Trophoblast cell (in vitro differentiated cells and primary cell): ENCODE results near the gene UVRAG.

Experiments
- DNase-seq, 2 donors: peaks; one replicate each; pipeline ENCODE4 v3.0.0-alpha.2; 2016
- H2AFZ ChIP-seq: 2 replicates; pipeline ENCODE4 v1.6.1; 2013; ENCODE audit warnings: low read length, moderate library complexity, mild to moderate bottlenecking; ENCODE audit not compliant: insufficient read depth, poor library complexity
- H2AK5ac ChIP-seq: 2 replicates; pipeline ENCODE4 v1.6.1; 2013; ENCODE audit warnings: mild to moderate bottlenecking, low read length
- H2BK120ac ChIP-seq: 2 replicates; pipeline ENCODE4 v1.6.1; 2013; ENCODE audit warnings: low read length, mild to moderate bottlenecking, moderate library complexity; ENCODE audit not compliant: insufficient read depth, poor library complexity
- H2BK12ac ChIP-seq: 2 replicates; pipeline ENCODE4 v1.6.1; 2013; ENCODE audit warnings: mild to moderate bottlenecking, low read length, moderate library complexity
- H2BK5ac ChIP-seq: 2 replicates; pipeline ENCODE4 v1.6.1; 2013; ENCODE audit warnings: low read length, low read depth, moderate library complexity, mild to moderate bottlenecking; ENCODE audit not compliant: poor library complexity
- H3K14ac ChIP-seq: 2 replicates; pipeline ENCODE4 v1.6.1; 2013; ENCODE audit warnings: mild to moderate bottlenecking, low read length
- H3K18ac ChIP-seq: 2 replicates; pipeline ENCODE4 v1.6.1; 2013; ENCODE audit warnings: mild to moderate bottlenecking, low read length
- H3K23ac ChIP-seq: 2 replicates; pipeline ENCODE4 v1.6.1; 2013; ENCODE audit warnings: low read length
- H3K27ac ChIP-seq: 2 replicates; pipeline ENCODE4 v1.5.1; 2013; ENCODE audit warnings: low read depth, mild to moderate bottlenecking, inconsistent platforms, low read length, moderate library complexity
- H3K27me3 ChIP-seq: 2 replicates; pipeline ENCODE4 v1.6.1; 2013; ENCODE audit warnings: inconsistent platforms, mild to moderate bottlenecking, low read length, moderate library complexity; ENCODE audit not compliant: insufficient read depth
- H3K36me3 ChIP-seq, 2 experiments: 1 replicate in 1 of 2; 2 replicates in 1 of 2; pipeline ENCODE4 v1.6.1; 2013; ENCODE audit warnings: low read length in 2 of 2, mild to moderate bottlenecking in 2 of 2, moderate library complexity in 1 of 2; ENCODE audit not compliant: insufficient read depth in 2 of 2, control insufficient read depth in 1 of 2
- H3K4ac ChIP-seq: 2 replicates; pipeline ENCODE4 v1.6.1; 2013; ENCODE audit warnings: low read depth, mild to moderate bottlenecking, low read length, moderate library complexity
- H3K4me1 ChIP-seq, 2 experiments: 1 replicate in 1 of 2; 2 replicates in 1 of 2; pipeline ENCODE4 v1.6.1; 2013; ENCODE audit warnings: low read length in 2 of 2, mild to moderate bottlenecking in 2 of 2, moderate library complexity in 1 of 2; ENCODE audit not compliant: insufficient read depth in 2 of 2, control insufficient read depth in 1 of 2
- H3K4me2 ChIP-seq: 2 replicates; pipeline ENCODE4 v1.6.1; 2013; ENCODE audit warnings: inconsistent platforms, mild to moderate bottlenecking, low read length, moderate library complexity
- H3K4me3 ChIP-seq: 2 replicates; pipeline ENCODE4 v1.5.1; 2013; ENCODE audit warnings: mild to moderate bottlenecking, low read depth, low read length, inconsistent platforms
- H3K79me1 ChIP-seq: one replicate; pipeline ENCODE4 v1.6.1; 2013; ENCODE audit warnings: low read length
- H3K79me2 ChIP-seq: 2 replicates; pipeline ENCODE4 v1.6.1; 2013; ENCODE audit warnings: low read length, mild to moderate bottlenecking; ENCODE audit not compliant: control insufficient read depth, insufficient read depth, poor library complexity
- H3K9ac ChIP-seq: 2 replicates; pipeline ENCODE4 v1.6.1; 2013; ENCODE audit warnings: mild to moderate bottlenecking, low read length
- H3K9me3 ChIP-seq: 2 replicates; pipeline ENCODE4 v1.6.1; 2013; ENCODE audit warnings: low read depth, mild to moderate bottlenecking, control low read depth, inconsistent platforms, low read length; ENCODE audit not compliant: insufficient read depth
- H4K12ac ChIP-seq: 2 replicates; pipeline ENCODE4 v1.6.1; 2013; ENCODE audit warnings: low read depth, mild to moderate bottlenecking, low read length, moderate library complexity
- H4K8ac ChIP-seq: 2 replicates; pipeline ENCODE4 v1.6.1; 2013; ENCODE audit warnings: low read depth, mild to moderate bottlenecking, low read length, moderate library complexity
- H4K91ac ChIP-seq: one replicate; pipeline ENCODE4 v1.6.1; 2013; ENCODE audit warnings: low read depth, mild to moderate bottlenecking, low read length, moderate library complexity
- WGBS: extraction: QIAGEN DNeasy Blood & Tissue Kit; methylation state at CpG from one replicate; pipeline ENCODE4 v1.1.7; 2013; ENCODE audit warnings: missing lambda C conversion rate; ENCODE audit not compliant: insufficient read length, insufficient coverage; ENCODE audit errors: extremely low coverage; 5-methylcytosine and 5-hydroxymethylcytosine counted together

The UVRAG gene

GRCh38 chr11:76129729-76130128, 314.7 kb downstream of the UVRAG start:
- Histone ChIP-seq H3K14ac (no peak overlapping the region), H2BK120ac (no peak overlapping the region), H3K4me2 (no peak overlapping the region), H2BK12ac (no peak overlapping the region), H3K27ac (no peak overlapping the region), H3K36me3 (no peaks in the 10 kb centered on the region), H2AK5ac (no peak overlapping the region), H4K12ac (no peak overlapping the region), H3K4me1 (peaks cover 4% of the 10 kb centered on the region in 2 experiments), H3K23ac (no peak overlapping the region), H4K91ac (no peak overlapping the region), H3K4ac (no peak overlapping the region), H3K18ac (no peak overlapping the region), H3K9ac (no peak overlapping the region), H3K79me1 (no peaks in the 10 kb centered on the region), H4K8ac (no peak overlapping the region), H2AFZ (no peak overlapping the region), H3K79me2 (no peaks in the 10 kb centered on the region), H3K9me3 (peaks cover 5% of the 10 kb centered on the region), H3K4me3 (no peak overlapping the region), H2BK5ac (no peak overlapping the region), H3K27me3 (no peaks in the 10 kb centered on the region)
- 100% methylated on average over 2 of the region's 2 CpGs for WGBS
- no peak for DNase-seq

GRCh38 chr11:76131142-76131541, 316.1 kb downstream of the UVRAG start:
- H2BK120ac ChIP-seq = no peak overlapping the region
- no peak overlapping the region for H2BK5ac ChIP-seq
- no peak overlapping the region for H3K27ac ChIP-seq
- no peak overlapping the region for H3K18ac ChIP-seq
- H2BK12ac ChIP-seq = no peak overlapping the region
- H2AFZ ChIP-seq = no peak overlapping the region
- H3K9ac ChIP-seq = no peak overlapping the region
- DNase-seq = no peak
- H3K23ac ChIP-seq = no peak overlapping the region
- H3K4me3 ChIP-seq = no peak overlapping the region
- H3K4me2 ChIP-seq = no peak overlapping the region
- H3K9me3 ChIP-seq = peaks cover 5% of the 10 kb centered on the region
- no peaks in the 10 kb centered on the region for H3K36me3 ChIP-seq
- H3K4ac ChIP-seq = no peak overlapping the region
- no peak overlapping the region for H4K8ac ChIP-seq
- H4K12ac ChIP-seq = no peak overlapping the region
- H4K91ac ChIP-seq = no peak overlapping the region
- H3K4me1 ChIP-seq = peaks cover 4% of the 10 kb centered on the region in 2 experiments
- H3K79me2 ChIP-seq = no peaks in the 10 kb centered on the region
- WGBS = no CpG with 5 or more reads among the region's 2 CpGs
- H3K14ac ChIP-seq = no peak overlapping the region
- no peaks in the 10 kb centered on the region for H3K27me3 ChIP-seq
- no peaks in the 10 kb centered on the region for H3K79me1 ChIP-seq
- H2AK5ac ChIP-seq = no peak overlapping the region

GRCh38 chr11:76131671-76132631, 316.9 kb downstream of the UVRAG start:
- Histone ChIP-seq H3K4me2 (no peak overlapping the region), H2BK12ac (no peak overlapping the region), H3K27ac (no peak overlapping the region), H2BK5ac (no peak overlapping the region), H3K4me3 (no peak overlapping the region), H3K79me1 (no peaks in the 10 kb centered on the region), H3K23ac (no peak overlapping the region), H4K8ac (no peak overlapping the region), H3K9me3 (peaks cover 5% of the 10 kb centered on the region), H3K27me3 (no peaks in the 10 kb centered on the region), H4K91ac (no peak overlapping the region), H3K4ac (no peak overlapping the region), H3K18ac (no peak overlapping the region), H3K36me3 (no peaks in the 10 kb centered on the region), H2BK120ac (no peak overlapping the region), H4K12ac (no peak overlapping the region), H2AK5ac (no peak overlapping the region), H3K4me1 (peaks cover 4% of the 10 kb centered on the region in 2 experiments), H3K9ac (no peak overlapping the region), H3K79me2 (no peaks in the 10 kb centered on the region), H2AFZ (no peak overlapping the region), H3K14ac (no peak overlapping the region)
- DNase-seq = peak in 1 of 2 donors; percentile 44
- WGBS = no CpG with 5 or more reads among the region's 6 CpGs

GRCh38 chr11:76134239-76134638, 319.2 kb downstream of the UVRAG start:
- Histone ChIP-seq H3K14ac (no peak overlapping the region), H3K9me3 (peaks cover 3% of the 10 kb centered on the region), H2AK5ac (no peak overlapping the region), H3K23ac (no peak overlapping the region), H3K4ac (no peak overlapping the region), H3K79me2 (no peaks in the 10 kb centered on the region), H3K27ac (no peak overlapping the region), H2AFZ (no peak overlapping the region), H2BK5ac (no peak overlapping the region), H3K27me3 (no peaks in the 10 kb centered on the region), H3K9ac (no peak overlapping the region), H3K18ac (no peak overlapping the region), H3K79me1 (no peaks in the 10 kb centered on the region), H3K4me2 (no peak overlapping the region), H3K36me3 (no peaks in the 10 kb centered on the region), H4K91ac (no peak overlapping the region), H2BK120ac (no peak overlapping the region), H4K12ac (no peak overlapping the region), H3K4me1 (peaks cover 4 to 6% of the 10 kb centered on the region in 2 experiments), H2BK12ac (no peak overlapping the region), H4K8ac (no peak overlapping the region), H3K4me3 (no peak overlapping the region)
- WGBS = no CpG with 5 or more reads among the region's 3 CpGs
- no peak for DNase-seq
